Liver (tissue), 9 donors: ENCODE results near the gene PAQR4. TPM values are rescaled to one million over a fixed set of nuclear protein-coding genes. Genes with fewer than 3 reads are reported as not detected.

Experiments used
- DNase-seq: peaks from one replicate; pipeline ENCODE4 v3.0.0-alpha.2; 2017; ENCODE audit warnings: low spot score
- H3K27ac ChIP-seq, 2 donors: one replicate each; pipeline ENCODE4 v1.7.0; 2013; ENCODE audit warnings: inconsistent platforms in 2 of 2, low read length in 2 of 2, control low read depth in 1 of 2, low read depth in 1 of 2, mild to moderate bottlenecking in 1 of 2
- H3K27me3 ChIP-seq, 4 donors: one replicate each; pipeline versions ENCODE4 v1.6.1 to v1.7.0; 2013; ENCODE audit warnings: low read length in 3 of 4, inconsistent platforms in 1 of 4, mild to moderate bottlenecking in 1 of 4, moderate library complexity in 1 of 4; ENCODE audit not compliant: control insufficient read depth in 4 of 4, insufficient read depth in 4 of 4
- H3K36me3 ChIP-seq, 4 donors: one replicate each; pipeline versions ENCODE4 v1.6.1 to v1.7.0; 2013; ENCODE audit warnings: low read length in 3 of 4, mild to moderate bottlenecking in 3 of 4, low read depth in 1 of 4, moderate library complexity in 1 of 4; ENCODE audit not compliant: control insufficient read depth in 4 of 4, insufficient read depth in 3 of 4
- H3K4me1 ChIP-seq, 4 donors: one replicate each; pipeline versions ENCODE4 v1.6.1 to v1.7.0; 2013; ENCODE audit warnings: low read length in 3 of 4, mild to moderate bottlenecking in 3 of 4, moderate library complexity in 1 of 4; ENCODE audit not compliant: control insufficient read depth in 4 of 4, insufficient read depth in 4 of 4
- H3K4me3 ChIP-seq, 3 donors: one replicate each; pipeline versions ENCODE4 v1.6.1 to v1.7.0; 2013; ENCODE audit warnings: low read length in 3 of 3, control low read depth in 1 of 3, low read depth in 1 of 3, mild to moderate bottlenecking in 1 of 3
- H3K9ac ChIP-seq, 2 donors: one replicate each; pipeline ENCODE4 v1.7.0; 2013; ENCODE audit warnings: low read length in 2 of 2, mild to moderate bottlenecking in 2 of 2, moderate library complexity in 2 of 2, control low read depth in 1 of 2, low read depth in 1 of 2
- H3K9me3 ChIP-seq, 4 donors: one replicate each; pipeline versions ENCODE4 v1.6.1 to v1.7.0; 2013; ENCODE audit warnings: low read length in 3 of 4; ENCODE audit not compliant: control insufficient read depth in 4 of 4
- EGR1 ChIP-seq, 2 donors: IDR thresholded peaks; 2 replicates each; pipeline ENCODE4 v1.6.1; 2016 to 2018; ENCODE audit warnings: antibody characterized with exemption in 2 of 2, low read depth in 2 of 2
- FOXA1 ChIP-seq: IDR thresholded peaks from 2 replicates; pipeline ENCODE4 v1.6.1; 2016; ENCODE audit warnings: antibody characterized with exemption
- FOXA2 ChIP-seq: IDR thresholded peaks from 2 replicates; pipeline ENCODE4 v1.6.1; 2016; ENCODE audit warnings: antibody characterized with exemption
- GABPA ChIP-seq, 2 donors: IDR thresholded peaks in 1 of 2; conservative IDR thresholded peaks in 1 of 2; 2 replicates each; pipeline ENCODE4 v1.6.1; 2016; ENCODE audit warnings: antibody characterized with exemption in 2 of 2, mild to moderate bottlenecking in 1 of 2, moderate library complexity in 1 of 2
- HNF4A ChIP-seq, 2 donors: conservative IDR thresholded peaks; 2 replicates each; pipeline ENCODE4 v1.6.1; 2016; ENCODE audit warnings: antibody characterized with exemption in 2 of 2, mild to moderate bottlenecking in 2 of 2
- HNF4G ChIP-seq: IDR thresholded peaks from 2 replicates; pipeline ENCODE4 v1.6.1; 2016; ENCODE audit warnings: antibody characterized with exemption
- JUND ChIP-seq, 2 donors: IDR thresholded peaks; 2 replicates each; pipeline ENCODE4 v1.6.1; 2016; ENCODE audit warnings: antibody characterized with exemption in 2 of 2
- NR2F2 ChIP-seq: IDR thresholded peaks from 2 replicates; pipeline ENCODE4 v1.6.1; 2016; ENCODE audit warnings: antibody characterized with exemption
- RAD21 ChIP-seq, 2 donors: IDR thresholded peaks; 2 replicates each; pipeline ENCODE4 v1.6.1; 2016; ENCODE audit warnings: antibody characterized with exemption in 2 of 2, mild to moderate bottlenecking in 2 of 2
- RXRA ChIP-seq, 2 donors: IDR thresholded peaks; 2 replicates each; pipeline ENCODE4 v1.6.1; 2017 to 2018; ENCODE audit warnings: antibody characterized with exemption in 2 of 2, mild to moderate bottlenecking in 1 of 2
- SP1 ChIP-seq: IDR thresholded peaks from 2 replicates; pipeline ENCODE4 v1.6.1; 2018; ENCODE audit warnings: antibody characterized with exemption, mild to moderate bottlenecking
- TAF1 ChIP-seq: conservative IDR thresholded peaks from 2 replicates; pipeline ENCODE4 v1.6.1; 2016; ENCODE audit warnings: antibody characterized with exemption, mild to moderate bottlenecking
- YY1 ChIP-seq: IDR thresholded peaks from 2 replicates; pipeline ENCODE4 v1.6.1; 2016; ENCODE audit warnings: antibody characterized with exemption, mild to moderate bottlenecking
- WGBS: extraction: QIAGEN DNeasy Blood & Tissue Kit; methylation state at CpG from one replicate; pipeline ENCODE4 v1.1.7; 2013; 5-methylcytosine and 5-hydroxymethylcytosine counted together
- polyA plus RNA-seq, 2 donors: library from polyadenylated mRNA; stranded (reverse) in 1 of 2; unstranded in 1 of 2; fragments of 200-250 nt in 1 of 2; fragments of >200 nt in 1 of 2; fragmentation: Nextera tagmentation in 1 of 2; extraction: Ambion mirVana in 1 of 2; gene quantifications; one replicate each; pipeline versions ENCODE4 v1.2.1 to v1.2.3, GENCODE V29; 2013 to 2015
- total RNA-seq, 2 donors: library from RNA; depleted of rRNA; stranded (reverse); fragments of >200 nt; gene quantifications; one replicate each; pipeline ENCODE4 v1.2.3, GENCODE V29; 2014
- TF ChIP-seq, protein P1 (sequence below): IDR thresholded peaks from 2 replicates; pipeline ENCODE4 v1.6.1; 2016; ENCODE audit warnings: antibody characterized with exemption
- TF ChIP-seq, protein P2 (sequence below): fragments of 150-350 bp; IDR thresholded peaks from 2 replicates; pipeline ENCODE4 v1.5.1; 2017; ENCODE audit warnings: improper control_type of control experiment, low read depth, low read length; ENCODE audit not compliant: missing input control
- TF ChIP-seq, protein P3 (sequence below): IDR thresholded peaks from 2 replicates; pipeline ENCODE4 v1.6.1; 2016; ENCODE audit warnings: antibody characterized with exemption
- TF ChIP-seq, protein P4 (sequence below): IDR thresholded peaks from 2 replicates; pipeline ENCODE4 v1.6.1; 2016; ENCODE audit warnings: antibody characterized with exemption
- TF ChIP-seq, protein P5 (sequence below): IDR thresholded peaks from 2 replicates; pipeline ENCODE4 v1.6.1; 2016; ENCODE audit warnings: antibody characterized with exemption, mild to moderate bottlenecking
- donor health status: healthy.
- donor health status: healthy.
- donor health status: healthy.
- donor health status: healthy.
- donor health status: healthy.

PAQR4 gene
- total and polyA plus RNA-seq, 4 donors, result 0.63 to 9.9 (median 2.0) TPM

GRCh38 chr16:3010510-3010909, 41.4 kb downstream of the PAQR4 start:
- DNase-seq, result no peak
- TF ChIP-seq EGR1 (IDR thresholded peaks at IDR 0.05; ENCODE audit: low read depth in 2 of 2), result no peak
- no peak for TF ChIP-seq RAD21 (IDR thresholded peaks at IDR 0.05)
- TF ChIP-seq GABPA (IDR thresholded peaks at IDR 0.05 in 1 of 2, conservative IDR thresholded peaks at IDR 0.05 in 1 of 2), result no peak
- TF ChIP-seq NR2F2, result no peak
- no peak for TF ChIP-seq SP1
- TF ChIP-seq, protein P1, sequence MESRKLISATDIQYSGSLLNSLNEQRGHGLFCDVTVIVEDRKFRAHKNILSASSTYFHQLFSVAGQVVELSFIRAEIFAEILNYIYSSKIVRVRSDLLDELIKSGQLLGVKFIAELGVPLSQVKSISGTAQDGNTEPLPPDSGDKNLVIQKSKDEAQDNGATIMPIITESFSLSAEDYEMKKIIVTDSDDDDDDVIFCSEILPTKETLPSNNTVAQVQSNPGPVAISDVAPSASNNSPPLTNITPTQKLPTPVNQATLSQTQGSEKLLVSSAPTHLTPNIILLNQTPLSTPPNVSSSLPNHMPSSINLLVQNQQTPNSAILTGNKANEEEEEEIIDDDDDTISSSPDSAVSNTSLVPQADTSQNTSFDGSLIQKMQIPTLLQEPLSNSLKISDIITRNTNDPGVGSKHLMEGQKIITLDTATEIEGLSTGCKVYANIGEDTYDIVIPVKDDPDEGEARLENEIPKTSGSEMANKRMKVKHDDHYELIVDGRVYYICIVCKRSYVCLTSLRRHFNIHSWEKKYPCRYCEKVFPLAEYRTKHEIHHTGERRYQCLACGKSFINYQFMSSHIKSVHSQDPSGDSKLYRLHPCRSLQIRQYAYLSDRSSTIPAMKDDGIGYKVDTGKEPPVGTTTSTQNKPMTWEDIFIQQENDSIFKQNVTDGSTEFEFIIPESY, result no peak
- no peak for TF ChIP-seq HNF4A (conservative IDR thresholded peaks at IDR 0.05)
- no peak for TF ChIP-seq FOXA2
- TF ChIP-seq, protein P2, sequence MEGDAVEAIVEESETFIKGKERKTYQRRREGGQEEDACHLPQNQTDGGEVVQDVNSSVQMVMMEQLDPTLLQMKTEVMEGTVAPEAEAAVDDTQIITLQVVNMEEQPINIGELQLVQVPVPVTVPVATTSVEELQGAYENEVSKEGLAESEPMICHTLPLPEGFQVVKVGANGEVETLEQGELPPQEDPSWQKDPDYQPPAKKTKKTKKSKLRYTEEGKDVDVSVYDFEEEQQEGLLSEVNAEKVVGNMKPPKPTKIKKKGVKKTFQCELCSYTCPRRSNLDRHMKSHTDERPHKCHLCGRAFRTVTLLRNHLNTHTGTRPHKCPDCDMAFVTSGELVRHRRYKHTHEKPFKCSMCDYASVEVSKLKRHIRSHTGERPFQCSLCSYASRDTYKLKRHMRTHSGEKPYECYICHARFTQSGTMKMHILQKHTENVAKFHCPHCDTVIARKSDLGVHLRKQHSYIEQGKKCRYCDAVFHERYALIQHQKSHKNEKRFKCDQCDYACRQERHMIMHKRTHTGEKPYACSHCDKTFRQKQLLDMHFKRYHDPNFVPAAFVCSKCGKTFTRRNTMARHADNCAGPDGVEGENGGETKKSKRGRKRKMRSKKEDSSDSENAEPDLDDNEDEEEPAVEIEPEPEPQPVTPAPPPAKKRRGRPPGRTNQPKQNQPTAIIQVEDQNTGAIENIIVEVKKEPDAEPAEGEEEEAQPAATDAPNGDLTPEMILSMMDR, result no peak
- TF ChIP-seq, protein P3, sequence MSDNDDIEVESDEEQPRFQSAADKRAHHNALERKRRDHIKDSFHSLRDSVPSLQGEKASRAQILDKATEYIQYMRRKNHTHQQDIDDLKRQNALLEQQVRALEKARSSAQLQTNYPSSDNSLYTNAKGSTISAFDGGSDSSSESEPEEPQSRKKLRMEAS, result no peak
- no peak for TF ChIP-seq JUND (IDR thresholded peaks at IDR 0.05)
- TF ChIP-seq HNF4G, result no peak
- TF ChIP-seq YY1, result no peak
- TF ChIP-seq, protein P4, sequence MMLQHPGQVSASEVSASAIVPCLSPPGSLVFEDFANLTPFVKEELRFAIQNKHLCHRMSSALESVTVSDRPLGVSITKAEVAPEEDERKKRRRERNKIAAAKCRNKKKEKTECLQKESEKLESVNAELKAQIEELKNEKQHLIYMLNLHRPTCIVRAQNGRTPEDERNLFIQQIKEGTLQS, result no peak
- no peak for TF ChIP-seq RXRA (IDR thresholded peaks at IDR 0.05)
- TF ChIP-seq, protein P5, sequence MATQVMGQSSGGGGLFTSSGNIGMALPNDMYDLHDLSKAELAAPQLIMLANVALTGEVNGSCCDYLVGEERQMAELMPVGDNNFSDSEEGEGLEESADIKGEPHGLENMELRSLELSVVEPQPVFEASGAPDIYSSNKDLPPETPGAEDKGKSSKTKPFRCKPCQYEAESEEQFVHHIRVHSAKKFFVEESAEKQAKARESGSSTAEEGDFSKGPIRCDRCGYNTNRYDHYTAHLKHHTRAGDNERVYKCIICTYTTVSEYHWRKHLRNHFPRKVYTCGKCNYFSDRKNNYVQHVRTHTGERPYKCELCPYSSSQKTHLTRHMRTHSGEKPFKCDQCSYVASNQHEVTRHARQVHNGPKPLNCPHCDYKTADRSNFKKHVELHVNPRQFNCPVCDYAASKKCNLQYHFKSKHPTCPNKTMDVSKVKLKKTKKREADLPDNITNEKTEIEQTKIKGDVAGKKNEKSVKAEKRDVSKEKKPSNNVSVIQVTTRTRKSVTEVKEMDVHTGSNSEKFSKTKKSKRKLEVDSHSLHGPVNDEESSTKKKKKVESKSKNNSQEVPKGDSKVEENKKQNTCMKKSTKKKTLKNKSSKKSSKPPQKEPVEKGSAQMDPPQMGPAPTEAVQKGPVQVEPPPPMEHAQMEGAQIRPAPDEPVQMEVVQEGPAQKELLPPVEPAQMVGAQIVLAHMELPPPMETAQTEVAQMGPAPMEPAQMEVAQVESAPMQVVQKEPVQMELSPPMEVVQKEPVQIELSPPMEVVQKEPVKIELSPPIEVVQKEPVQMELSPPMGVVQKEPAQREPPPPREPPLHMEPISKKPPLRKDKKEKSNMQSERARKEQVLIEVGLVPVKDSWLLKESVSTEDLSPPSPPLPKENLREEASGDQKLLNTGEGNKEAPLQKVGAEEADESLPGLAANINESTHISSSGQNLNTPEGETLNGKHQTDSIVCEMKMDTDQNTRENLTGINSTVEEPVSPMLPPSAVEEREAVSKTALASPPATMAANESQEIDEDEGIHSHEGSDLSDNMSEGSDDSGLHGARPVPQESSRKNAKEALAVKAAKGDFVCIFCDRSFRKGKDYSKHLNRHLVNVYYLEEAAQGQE, result no peak
- TF ChIP-seq FOXA1, result no peak
- 95% methylated on average over 8 of the region's 8 CpGs for WGBS
- no peak overlapping the region for H3K27ac ChIP-seq
- H3K36me3 ChIP-seq, result no peaks in the 10 kb centered on the region
- peaks cover 22 to 53% (median 34%) of the 10 kb centered on the region in 4 donors for H3K4me1 ChIP-seq
- H3K27me3 ChIP-seq, result no peaks in the 10 kb centered on the region
- no peak overlapping the region for H3K9ac ChIP-seq
- H3K4me3 ChIP-seq, result no peak overlapping the region
- H3K9me3 ChIP-seq, result no peaks in the 10 kb centered on the region

- Histone ChIP-seq H3K27me3 (no peaks in the 10 kb centered on the region), H3K4me1 (peaks cover 12 to 38% (median 22%) of the 10 kb centered on the region in 4 donors), H3K9me3 (no peaks in the 10 kb centered on the region), H3K9ac (no peak overlapping the region), H3K4me3 (no peak overlapping the region), H3K36me3 (no peaks in the 10 kb centered on the region), H3K27ac (no peak overlapping the region)
- no peak for DNase-seq
- 59% methylated on average over 19 of the region's 19 CpGs for WGBS
- TF ChIP-seq YY1 (no peak), TAF1 (no peak), NR2F2 (no peak), EGR1 (IDR thresholded peaks at IDR 0.05; ENCODE audit: low read depth in 2 of 2) (no peak)
- TF ChIP-seq, protein P2, result no peak
- TF ChIP-seq, protein P5, result no peak
- TF ChIP-seq, protein P4, result no peak
- TF ChIP-seq, protein P3, result no peak
These were observed 43.1 kb downstream of the PAQR4 start for GRCh38 chr16:3012246-3012645.
